ENCODE results near the gene CPLANE1. TPM values are rescaled to one million over a fixed set of nuclear protein-coding genes. Genes with fewer than 3 reads are reported as not detected.

Gene CPLANE1
- total RNA-seq, 1 donor from 2014 or later = 13.1 TPM

DNA sequence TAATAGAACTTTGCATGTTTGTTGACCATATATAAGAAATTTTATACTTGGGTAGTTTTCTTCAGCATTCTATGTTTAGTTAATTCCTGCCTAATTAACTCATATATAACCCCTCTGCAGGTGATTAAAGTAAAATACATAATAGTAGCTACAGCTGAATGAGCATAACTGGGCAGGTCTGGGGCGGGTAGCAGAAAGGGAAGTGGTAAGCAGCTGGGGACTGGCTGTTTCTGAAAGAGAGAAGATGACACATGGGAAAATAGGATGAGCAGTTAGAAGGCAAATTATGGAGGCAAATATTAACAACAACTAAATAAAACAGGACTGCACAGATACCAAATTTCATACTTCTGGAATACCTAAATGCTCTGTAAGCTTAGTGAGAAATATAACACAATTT is 128.1 kb downstream of the CPLANE1 start:
- TF ChIP-seq, protein P1, sequence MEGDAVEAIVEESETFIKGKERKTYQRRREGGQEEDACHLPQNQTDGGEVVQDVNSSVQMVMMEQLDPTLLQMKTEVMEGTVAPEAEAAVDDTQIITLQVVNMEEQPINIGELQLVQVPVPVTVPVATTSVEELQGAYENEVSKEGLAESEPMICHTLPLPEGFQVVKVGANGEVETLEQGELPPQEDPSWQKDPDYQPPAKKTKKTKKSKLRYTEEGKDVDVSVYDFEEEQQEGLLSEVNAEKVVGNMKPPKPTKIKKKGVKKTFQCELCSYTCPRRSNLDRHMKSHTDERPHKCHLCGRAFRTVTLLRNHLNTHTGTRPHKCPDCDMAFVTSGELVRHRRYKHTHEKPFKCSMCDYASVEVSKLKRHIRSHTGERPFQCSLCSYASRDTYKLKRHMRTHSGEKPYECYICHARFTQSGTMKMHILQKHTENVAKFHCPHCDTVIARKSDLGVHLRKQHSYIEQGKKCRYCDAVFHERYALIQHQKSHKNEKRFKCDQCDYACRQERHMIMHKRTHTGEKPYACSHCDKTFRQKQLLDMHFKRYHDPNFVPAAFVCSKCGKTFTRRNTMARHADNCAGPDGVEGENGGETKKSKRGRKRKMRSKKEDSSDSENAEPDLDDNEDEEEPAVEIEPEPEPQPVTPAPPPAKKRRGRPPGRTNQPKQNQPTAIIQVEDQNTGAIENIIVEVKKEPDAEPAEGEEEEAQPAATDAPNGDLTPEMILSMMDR (IDR thresholded peaks at IDR 0.05) = no peak
- no peak for DNase-seq (ENCODE audit: low spot score in 2 of 2)
- Histone ChIP-seq H3K4me3 (no peak overlapping the region), H3K4me1 (no peaks in the 10 kb centered on the region), H3K27me3 (no peaks in the 10 kb centered on the region), H3K27ac (no peak overlapping the region), H3K9me3 (no peaks in the 10 kb centered on the region), H3K36me3 (peaks cover 38 to 57% of the 10 kb centered on the region in 2 donors)
- intact Hi-C loops (cut with DNase I) = no loop called here

DNA sequence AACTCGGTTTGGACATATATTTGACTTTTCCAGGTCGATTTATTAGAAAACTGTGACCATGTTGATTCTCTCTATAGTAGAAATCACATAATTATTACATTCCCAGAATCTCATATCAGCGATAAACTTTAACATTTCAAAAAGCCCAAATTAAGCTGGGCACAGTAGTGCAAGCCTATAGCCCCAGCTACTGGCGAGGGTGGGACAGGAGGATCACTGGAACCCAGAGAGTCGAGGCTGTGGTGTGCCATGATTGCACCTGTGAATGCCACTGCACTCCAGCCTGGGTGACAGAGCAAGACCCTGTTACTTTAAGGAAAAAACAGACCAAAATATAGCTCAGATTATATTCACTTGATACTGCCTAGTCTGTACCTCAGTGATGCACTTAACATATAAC is 128.9 kb downstream of the CPLANE1 start:
- TF ChIP-seq, protein P1 (IDR thresholded peaks at IDR 0.05) = no peak
- no peaks in the 10 kb centered on the region for H3K9me3 ChIP-seq
- H3K27me3 ChIP-seq = no peaks in the 10 kb centered on the region
- no peak overlapping the region for H3K4me3 ChIP-seq
- no peak overlapping the region for H3K27ac ChIP-seq
- H3K4me1 ChIP-seq = no peaks in the 10 kb centered on the region
- intact Hi-C loops (cut with DNase I) = no loop called here
- DNase-seq (ENCODE audit: low spot score in 2 of 2) = no peak
- peaks cover 42 to 62% of the 10 kb centered on the region in 2 donors for H3K36me3 ChIP-seq

DNA sequence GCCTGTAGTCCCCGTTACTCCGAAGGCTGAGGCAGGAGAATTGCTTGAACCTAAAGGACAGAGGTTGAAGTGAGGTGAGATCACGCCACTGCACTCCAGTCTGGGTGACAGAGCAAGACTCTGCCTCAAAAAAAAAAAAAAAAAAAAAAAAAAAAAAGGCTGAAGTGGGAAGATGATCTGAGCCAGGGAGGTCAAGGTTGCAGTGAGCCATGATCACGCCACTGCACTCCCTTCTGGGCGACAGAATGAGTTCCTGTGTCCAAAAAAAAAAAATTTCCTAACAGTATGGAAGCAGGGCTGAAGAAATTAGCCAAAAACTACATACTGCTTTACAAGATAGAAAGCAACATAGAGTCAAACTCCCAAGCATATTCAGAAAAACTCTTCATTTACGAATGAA is 132.8 kb downstream of the CPLANE1 start:
- Histone ChIP-seq H3K4me1 (no peaks in the 10 kb centered on the region), H3K27ac (no peak overlapping the region), H3K36me3 (peaks cover 61 to 85% of the 10 kb centered on the region in 2 donors), H3K9me3 (no peaks in the 10 kb centered on the region), H3K27me3 (no peaks in the 10 kb centered on the region), H3K4me3 (no peak overlapping the region)
- TF ChIP-seq, protein P1 (IDR thresholded peaks at IDR 0.05) = no peak
- intact Hi-C loops (cut with DNase I) = no loop called here
- no peak for DNase-seq (ENCODE audit: low spot score in 2 of 2)

DNA sequence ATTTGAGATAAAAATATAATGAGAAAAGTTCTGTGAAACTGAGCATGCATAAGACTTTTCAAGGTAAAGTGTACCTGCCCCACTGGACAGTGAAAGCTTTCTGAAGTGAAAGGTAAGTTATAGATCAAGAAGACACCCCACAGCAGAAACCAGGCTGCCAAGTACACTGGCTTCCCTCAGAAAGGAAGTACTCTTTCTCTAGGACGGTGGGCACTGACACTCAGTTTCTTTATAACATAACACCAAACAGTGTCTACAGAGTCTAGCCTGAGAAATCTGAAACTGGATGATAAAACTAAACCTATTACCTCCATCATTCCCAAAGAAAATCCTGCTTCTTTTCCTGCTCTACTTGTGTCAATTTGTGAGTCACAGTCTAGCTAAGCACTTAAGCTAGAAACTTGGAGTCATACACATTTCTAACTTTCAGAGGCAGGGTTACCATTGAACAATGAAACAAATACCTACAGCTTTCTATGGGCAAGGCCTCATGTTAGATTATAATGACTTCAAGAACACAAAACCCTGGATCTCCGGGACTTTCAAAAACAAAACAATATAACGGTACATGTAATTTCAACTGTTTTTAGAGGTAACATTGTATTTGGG is 136.7 kb downstream of the CPLANE1 start:
- TF ChIP-seq, protein P1 (IDR thresholded peaks at IDR 0.05) = no peak
- H3K4me3 ChIP-seq = no peak overlapping the region
- H3K27me3 ChIP-seq = no peaks in the 10 kb centered on the region
- H3K9me3 ChIP-seq = peaks cover 0 to 1% of the 10 kb centered on the region in 2 donors
- peaks cover 58 to 85% of the 10 kb centered on the region in 2 donors for H3K36me3 ChIP-seq
- no peak for DNase-seq (ENCODE audit: low spot score in 2 of 2)
- no peaks in the 10 kb centered on the region for H3K4me1 ChIP-seq
- intact Hi-C loops (cut with DNase I) = no loop called here
- H3K27ac ChIP-seq = no peak overlapping the region

DNA sequence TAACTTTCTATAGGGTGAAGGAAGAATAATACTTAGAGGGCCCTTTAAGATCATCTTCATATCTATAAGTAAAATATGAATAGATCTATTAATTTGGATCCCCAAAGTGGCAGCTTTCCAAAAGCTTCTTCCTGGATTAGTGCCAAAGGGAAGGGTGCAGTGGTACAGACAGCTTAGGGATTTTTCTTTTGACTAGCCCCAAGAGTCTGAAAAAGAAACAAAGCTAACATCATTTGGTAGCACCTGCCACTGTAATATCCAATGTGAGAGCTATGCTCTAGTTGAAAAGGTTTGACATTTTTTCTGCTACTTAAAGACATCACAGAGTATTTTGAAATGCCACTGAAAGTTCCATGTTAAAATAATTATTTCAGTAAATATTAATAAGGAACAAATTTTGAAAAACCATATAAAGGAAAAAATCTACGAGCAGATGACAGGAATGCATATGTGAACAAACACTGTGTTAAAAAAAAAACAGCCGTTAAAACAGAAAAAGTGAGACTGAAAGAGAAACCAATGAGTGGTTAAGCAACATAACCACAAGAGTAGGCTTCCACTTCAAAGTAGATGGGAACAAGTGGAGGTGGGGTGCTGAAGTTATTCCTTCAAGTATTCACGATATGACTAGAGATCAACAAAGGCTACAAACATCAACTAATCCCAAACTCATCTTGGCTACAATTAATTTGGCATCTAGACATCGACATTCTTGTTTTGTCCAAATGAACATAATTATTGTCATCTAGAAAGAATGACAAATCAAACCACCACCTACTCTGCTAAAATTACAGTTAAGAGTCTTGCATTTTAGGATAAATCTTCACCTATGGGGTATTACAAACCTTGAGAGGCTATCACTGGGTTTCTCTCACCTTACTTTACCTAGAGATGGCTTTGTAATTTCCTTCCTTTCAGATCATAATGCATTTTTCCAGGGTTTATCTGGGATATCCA is 137.5 kb downstream of the CPLANE1 start:
- Histone ChIP-seq H3K4me3 (no peak overlapping the region), H3K4me1 (no peaks in the 10 kb centered on the region), H3K27me3 (no peaks in the 10 kb centered on the region), H3K9me3 (peaks cover 0 to 3% of the 10 kb centered on the region in 2 donors), H3K27ac (no peak overlapping the region), H3K36me3 (peaks cover 61 to 86% of the 10 kb centered on the region in 2 donors)
- no peak for DNase-seq (ENCODE audit: low spot score in 2 of 2)
- TF ChIP-seq, protein P1 (IDR thresholded peaks at IDR 0.05) = no peak
- intact Hi-C loops (cut with DNase I) = no loop called here

All from ascending aorta (tissue), 2 donors.